Kidney (tissue), 14 donors: Measurements from ENCODE around the gene LRP6. TPM values are rescaled to one million over a fixed set of nuclear protein-coding genes. Genes with fewer than 3 reads are reported as not detected.

Experiments
- DNase-seq, 5 donors: peaks; one replicate each; pipeline ENCODE4 v3.0.0-alpha.2; 2013 to 2020
- FAIRE-seq: peaks from 2 replicates; lab custom pipeline; 2012; peaks lifted over from hg19 to GRCh38; lab: Jason Lieb, UNC
- H3K27ac ChIP-seq, 2 donors: one replicate each; pipeline ENCODE4 v1.7.0; 2013; ENCODE audit warnings: low read depth in 2 of 2, low read length in 2 of 2, inconsistent platforms in 1 of 2
- H3K27me3 ChIP-seq: one replicate; pipeline ENCODE4 v1.7.1; 2013; ENCODE audit warnings: low read length, inconsistent platforms; ENCODE audit not compliant: control insufficient read depth, insufficient read depth
- H3K36me3 ChIP-seq, 3 donors: one replicate each; pipeline versions ENCODE4 v1.7.0 to v1.7.1; 2013; ENCODE audit warnings: low read length in 3 of 3, control low read depth in 1 of 3, inconsistent platforms in 1 of 3; ENCODE audit not compliant: insufficient read depth in 3 of 3, control insufficient read depth in 2 of 3
- H3K4me1 ChIP-seq, 3 donors: one replicate each; pipeline versions ENCODE4 v1.7.0 to v1.7.1; 2013; ENCODE audit warnings: low read length in 3 of 3, inconsistent platforms in 1 of 3, low read depth in 1 of 3; ENCODE audit not compliant: control insufficient read depth in 2 of 3, insufficient read depth in 2 of 3
- H3K4me3 ChIP-seq, 3 donors: one replicate each; pipeline versions ENCODE4 v1.7.0 to v1.8.1; 2013; ENCODE audit warnings: low read length in 3 of 3, control low read depth in 1 of 3, inconsistent platforms in 1 of 3
- H3K9ac ChIP-seq, 3 donors: one replicate each; pipeline versions ENCODE4 v1.7.0 to v1.7.1; 2013; ENCODE audit warnings: low read length in 3 of 3, control low read depth in 1 of 3, inconsistent platforms in 1 of 3
- H3K9me3 ChIP-seq, 3 donors: one replicate each; pipeline versions ENCODE4 v1.7.0 to v1.7.1; 2013; ENCODE audit warnings: low read length in 3 of 3, control low read depth in 1 of 3, inconsistent platforms in 1 of 3; ENCODE audit not compliant: control insufficient read depth in 2 of 3, insufficient read depth in 1 of 3
- CTCF ChIP-seq: IDR thresholded peaks from 3 replicates; pipeline ENCODE4 v1.5.1; 2012; ENCODE audit warnings: mild to moderate bottlenecking, moderate library complexity, borderline replicate concordance; ENCODE audit not compliant: insufficient read depth; ENCODE audit errors: extremely low read depth
- intact Hi-C: fragments of 100-400 bp; cut with DNase I; formaldehyde crosslinking; loops from one replicate; pipeline ENCODE4 v1.11.1; 2022
- polyA plus RNA-seq: library from polyadenylated mRNA; stranded (reverse); fragments of 350-450 nt; fragmentation: Illumina TruSeq; extraction: RNeasy Lipid Tissue Mini Kit (QIAGEN cat#74804); gene quantifications from one replicate; pipeline ENCODE4 v1.2.3, GENCODE V29; 2014; ENCODE audit warnings: low read depth, low replicate concordance; ENCODE audit not compliant: insufficient read depth
- total RNA-seq: library from RNA; stranded (reverse); fragmentation: NEBNext Ultra II Directional; extraction: Animal tissue kit (Norgen Biotek cat#: 25700); gene quantifications from one replicate; pipeline ENCODE4 v1.2.1, GENCODE V29; 2021
- donor health status: control.
- donor health status: control.
- donor health status: control.
- donor health status: control.
- donor health status: control.
- donor health status: DM: yes; HTN: yes; CAD: no.
- donor health status: Normal renal cell carcinoma (clear cell type).

LRP6 gene
- total and polyA plus RNA-seq, 2 donors from 2014 or later, result 7.5 to 44.1 TPM

- no peak overlapping the region for H3K27ac ChIP-seq
- H3K4me1 ChIP-seq, result no peaks in the 10 kb centered on the region
- no peaks in the 10 kb centered on the region for H3K9me3 ChIP-seq
- H3K36me3 ChIP-seq, result no peaks in the 10 kb centered on the region
- no peak overlapping the region for H3K4me3 ChIP-seq
- intact Hi-C loops, result no loop called here
- no peak for TF ChIP-seq CTCF
- DNase-seq (no peak), FAIRE-seq (no peak)
- no peak overlapping the region for H3K9ac ChIP-seq
- no peaks in the 10 kb centered on the region for H3K27me3 ChIP-seq
Observed at GRCh38 chr12:12278899-12279298, 12.1 kb upstream of the LRP6 start.

GRCh38 chr12:12275874-12276273 lies 9.0 kb upstream of the LRP6 start:
- no peak for TF ChIP-seq CTCF
- no peak for DNase-seq
- Histone ChIP-seq H3K27ac (no peak overlapping the region), H3K4me3 (no peak overlapping the region), H3K9ac (no peak overlapping the region), H3K9me3 (no peaks in the 10 kb centered on the region), H3K36me3 (no peaks in the 10 kb centered on the region), H3K27me3 (no peaks in the 10 kb centered on the region), H3K4me1 (no peaks in the 10 kb centered on the region)
- intact Hi-C loops, result no loop called here
- FAIRE-seq, result no peak

- Histone ChIP-seq H3K27me3 (no peaks in the 10 kb centered on the region), H3K4me1 (no peaks in the 10 kb centered on the region), H3K4me3 (no peak overlapping the region), H3K36me3 (no peaks in the 10 kb centered on the region), H3K9me3 (no peaks in the 10 kb centered on the region), H3K9ac (no peak overlapping the region), H3K27ac (no peak overlapping the region)
- DNase-seq (no peak), FAIRE-seq (no peak)
- intact Hi-C loops, result no loop called here
- no peak for TF ChIP-seq CTCF
Observed at GRCh38 chr12:12273291-12273957, 6.6 kb upstream of the LRP6 start.

- no peak for FAIRE-seq
- intact Hi-C loops, result no loop called here
- TF ChIP-seq CTCF, result no peak
- Histone ChIP-seq H3K27ac (no peak overlapping the region), H3K4me3 (no peak overlapping the region), H3K4me1 (peaks cover 0 to under 1% (median 0%) of the 10 kb centered on the region in 3 donors), H3K36me3 (no peaks in the 10 kb centered on the region), H3K27me3 (no peaks in the 10 kb centered on the region), H3K9me3 (no peaks in the 10 kb centered on the region), H3K9ac (no peak overlapping the region)
- peak in 2 of 5 donors; percentile 36 to 37 for DNase-seq
Observed at GRCh38 chr12:12272869-12273268, 6.0 kb upstream of the LRP6 start.
